AG09309 (cell line): ENCODE data around the gene NCAPH2.

Source experiments
- DNase-seq: peaks from one replicate; pipeline ENCODE4 v3.0.0-alpha.2; 2010; ENCODE audit warnings: low read depth
- H3K4me3 ChIP-seq: 2 replicates; pipeline ENCODE4 v1.5.1; 2011; ENCODE audit warnings: mild to moderate bottlenecking, low read depth, low read length, moderate library complexity; ENCODE audit not compliant: control insufficient read depth
- CTCF ChIP-seq: IDR thresholded peaks from 2 replicates; pipeline ENCODE4 v1.5.1; 2011; ENCODE audit warnings: mild to moderate bottlenecking, low read depth, low read length, inconsistent platforms; ENCODE audit not compliant: insufficient read depth, control insufficient read depth; ENCODE audit errors: missing control alignments

Gene NCAPH2

GRCh38 chr22:50461979-50462540 is 46.0 kb upstream of the NCAPH2 start:
- H3K4me3 ChIP-seq = no peak overlapping the region
- no peak for DNase-seq
- TF ChIP-seq CTCF = no peak

DNA sequence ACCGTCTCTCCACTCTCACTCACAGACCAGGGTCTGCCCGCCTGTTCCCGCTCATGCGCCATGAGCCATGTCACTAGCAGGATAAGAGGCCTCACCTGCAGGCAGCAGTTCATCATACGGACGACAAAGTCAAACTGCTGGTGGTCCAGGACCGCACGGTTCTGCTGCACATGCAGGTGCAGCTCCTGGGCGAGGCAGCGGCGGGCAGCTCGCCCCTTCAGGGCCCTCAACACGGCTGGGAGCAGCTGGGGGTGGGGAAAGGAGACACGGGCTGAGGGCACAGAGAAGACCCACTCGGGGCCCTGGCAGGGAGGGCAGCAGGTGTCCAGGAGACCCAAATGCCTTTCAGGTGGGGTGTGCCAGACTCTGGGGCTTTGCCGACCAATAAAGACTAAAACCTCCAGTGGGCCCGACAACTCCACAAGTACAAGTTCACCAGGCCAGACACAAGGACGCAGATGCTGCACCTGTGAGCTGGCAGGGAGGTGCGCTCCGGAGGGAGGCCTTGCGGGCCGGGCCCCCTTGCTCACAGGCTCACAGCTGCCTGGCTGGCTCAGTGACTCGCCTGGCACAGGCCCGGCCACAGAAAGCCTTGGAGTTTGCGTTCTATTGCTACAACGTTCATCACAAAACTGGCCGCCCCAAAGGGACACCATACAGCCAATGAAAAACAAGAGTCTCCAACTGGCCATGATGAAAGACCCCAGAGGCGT is 44.7 kb upstream of the NCAPH2 start:
- no peak overlapping the region for H3K4me3 ChIP-seq
- no peak for DNase-seq
- no peak for TF ChIP-seq CTCF

- TF ChIP-seq CTCF = no peak
- H3K4me3 ChIP-seq = no peak overlapping the region
- DNase-seq = no peak
These were observed 43.6 kb upstream of the NCAPH2 start for GRCh38 chr22:50464451-50464850.

DNA sequence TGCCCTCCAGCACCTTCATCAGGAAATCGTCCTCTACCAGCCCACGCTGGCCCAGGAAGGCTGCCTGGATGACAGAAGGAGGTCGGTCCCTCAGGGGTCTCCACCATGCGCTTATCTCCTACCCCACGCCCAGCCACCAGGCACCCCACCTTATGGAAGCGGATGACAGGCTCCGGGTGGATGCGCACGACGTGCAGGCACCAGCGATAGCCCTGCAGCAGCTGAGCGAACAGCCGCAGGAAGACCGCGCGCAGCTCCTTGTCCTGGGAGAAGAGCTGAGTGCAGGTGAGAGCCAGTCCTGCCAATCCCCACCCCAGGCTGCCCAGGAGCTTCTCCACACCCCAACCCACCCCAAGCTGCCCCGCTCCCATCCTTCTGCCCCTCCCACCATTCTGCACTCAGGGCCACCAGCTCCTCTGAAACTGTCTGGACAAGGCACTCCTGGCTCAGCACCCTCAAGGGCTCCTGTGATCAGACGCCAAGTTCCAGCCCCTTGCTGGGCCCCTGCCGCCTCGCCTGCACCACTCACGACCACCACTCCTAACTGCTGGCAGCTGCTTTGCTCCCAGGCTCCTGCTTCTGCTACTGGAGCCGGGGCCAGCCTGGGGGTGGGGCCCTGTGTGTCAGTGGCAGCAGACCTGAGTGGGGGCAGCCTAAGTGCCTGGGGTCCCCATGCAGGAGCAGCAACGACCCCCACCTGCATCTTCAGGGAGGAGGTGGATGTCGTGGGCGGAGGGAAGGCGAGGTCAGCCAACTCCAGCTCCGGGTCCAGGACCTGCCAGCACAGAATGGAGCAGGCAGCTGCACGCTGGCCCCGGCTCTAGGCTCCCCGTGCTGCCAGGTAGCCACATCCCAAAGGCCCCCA is 42.7 kb upstream of the NCAPH2 start:
- no peak for TF ChIP-seq CTCF
- no peak overlapping the region for H3K4me3 ChIP-seq
- no peak for DNase-seq

- TF ChIP-seq CTCF = no peak
- DNase-seq = no peak
These were observed 40.7 kb upstream of the NCAPH2 start for GRCh38 chr22:50467341-50467740.

GRCh38 chr22:50467773-50468440 is 40.1 kb upstream of the NCAPH2 start:
- no peak for TF ChIP-seq CTCF
- no peak overlapping the region for H3K4me3 ChIP-seq
- DNase-seq = no peak

More at GRCh38 chr22:50467341-50467740, 40.7 kb upstream of the NCAPH2 start:
- H3K4me3 ChIP-seq = no peak overlapping the region
